ENCODE measurements around the gene ITGAX. TPM values are rescaled to one million over a fixed set of nuclear protein-coding genes. Genes with fewer than 3 reads are reported as not detected.

Gene ITGAX
- total RNA-seq, 1 donor, result 0.36 TPM

DNA sequence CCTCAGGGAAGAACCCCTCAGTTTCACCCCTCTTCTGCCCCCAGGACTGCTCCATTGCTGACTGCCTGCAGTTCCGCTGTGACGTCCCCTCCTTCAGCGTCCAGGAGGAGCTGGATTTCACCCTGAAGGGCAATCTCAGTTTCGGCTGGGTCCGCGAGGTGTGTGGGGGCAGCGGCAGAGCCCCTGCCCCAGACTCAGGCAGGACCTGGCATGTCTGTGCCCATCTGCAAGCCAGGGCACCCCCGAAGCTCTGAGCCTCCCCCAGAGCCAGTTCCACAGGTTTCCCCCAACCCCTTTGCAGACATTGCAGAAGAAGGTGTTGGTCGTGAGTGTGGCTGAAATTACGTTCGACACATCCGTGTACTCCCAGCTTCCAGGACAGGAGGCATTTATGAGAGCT, 68.8 kb downstream of the ITGAX start:
- no peak overlapping the region for H3K4me3 ChIP-seq (ENCODE audit: insufficient read depth, low read length)
- TF ChIP-seq, protein P1, sequence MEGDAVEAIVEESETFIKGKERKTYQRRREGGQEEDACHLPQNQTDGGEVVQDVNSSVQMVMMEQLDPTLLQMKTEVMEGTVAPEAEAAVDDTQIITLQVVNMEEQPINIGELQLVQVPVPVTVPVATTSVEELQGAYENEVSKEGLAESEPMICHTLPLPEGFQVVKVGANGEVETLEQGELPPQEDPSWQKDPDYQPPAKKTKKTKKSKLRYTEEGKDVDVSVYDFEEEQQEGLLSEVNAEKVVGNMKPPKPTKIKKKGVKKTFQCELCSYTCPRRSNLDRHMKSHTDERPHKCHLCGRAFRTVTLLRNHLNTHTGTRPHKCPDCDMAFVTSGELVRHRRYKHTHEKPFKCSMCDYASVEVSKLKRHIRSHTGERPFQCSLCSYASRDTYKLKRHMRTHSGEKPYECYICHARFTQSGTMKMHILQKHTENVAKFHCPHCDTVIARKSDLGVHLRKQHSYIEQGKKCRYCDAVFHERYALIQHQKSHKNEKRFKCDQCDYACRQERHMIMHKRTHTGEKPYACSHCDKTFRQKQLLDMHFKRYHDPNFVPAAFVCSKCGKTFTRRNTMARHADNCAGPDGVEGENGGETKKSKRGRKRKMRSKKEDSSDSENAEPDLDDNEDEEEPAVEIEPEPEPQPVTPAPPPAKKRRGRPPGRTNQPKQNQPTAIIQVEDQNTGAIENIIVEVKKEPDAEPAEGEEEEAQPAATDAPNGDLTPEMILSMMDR (IDR thresholded peaks at IDR 0.05; ENCODE audit: extremely low read depth, low read depth, low read length), result no peak
- H3K4me2 ChIP-seq (ENCODE audit: insufficient read depth, low read length), result no peak overlapping the region
- no peaks in the 10 kb centered on the region for H3K9me3 ChIP-seq (ENCODE audit: low read depth, low read length)
- no peak for DNase-seq (ENCODE audit: insufficient read length, low spot score, missing footprints)
- no peaks in the 10 kb centered on the region for H3K4me1 ChIP-seq (ENCODE audit: insufficient read depth, low read length)
- H3K36me3 ChIP-seq (ENCODE audit: insufficient read depth, low read length), result no peaks in the 10 kb centered on the region
- no peak overlapping the region for H3K27ac ChIP-seq (ENCODE audit: low read depth, low read length)
- no peaks in the 10 kb centered on the region for H4K20me1 ChIP-seq (ENCODE audit: insufficient read depth, low read length)
- no peak overlapping the region for H2AFZ ChIP-seq (ENCODE audit: low read length)
- no peaks in the 10 kb centered on the region for H3K79me2 ChIP-seq (ENCODE audit: insufficient read depth, low read length)
- H3K27me3 ChIP-seq (ENCODE audit: insufficient read depth, low read length), result peaks cover 13% of the 10 kb centered on the region

DNA sequence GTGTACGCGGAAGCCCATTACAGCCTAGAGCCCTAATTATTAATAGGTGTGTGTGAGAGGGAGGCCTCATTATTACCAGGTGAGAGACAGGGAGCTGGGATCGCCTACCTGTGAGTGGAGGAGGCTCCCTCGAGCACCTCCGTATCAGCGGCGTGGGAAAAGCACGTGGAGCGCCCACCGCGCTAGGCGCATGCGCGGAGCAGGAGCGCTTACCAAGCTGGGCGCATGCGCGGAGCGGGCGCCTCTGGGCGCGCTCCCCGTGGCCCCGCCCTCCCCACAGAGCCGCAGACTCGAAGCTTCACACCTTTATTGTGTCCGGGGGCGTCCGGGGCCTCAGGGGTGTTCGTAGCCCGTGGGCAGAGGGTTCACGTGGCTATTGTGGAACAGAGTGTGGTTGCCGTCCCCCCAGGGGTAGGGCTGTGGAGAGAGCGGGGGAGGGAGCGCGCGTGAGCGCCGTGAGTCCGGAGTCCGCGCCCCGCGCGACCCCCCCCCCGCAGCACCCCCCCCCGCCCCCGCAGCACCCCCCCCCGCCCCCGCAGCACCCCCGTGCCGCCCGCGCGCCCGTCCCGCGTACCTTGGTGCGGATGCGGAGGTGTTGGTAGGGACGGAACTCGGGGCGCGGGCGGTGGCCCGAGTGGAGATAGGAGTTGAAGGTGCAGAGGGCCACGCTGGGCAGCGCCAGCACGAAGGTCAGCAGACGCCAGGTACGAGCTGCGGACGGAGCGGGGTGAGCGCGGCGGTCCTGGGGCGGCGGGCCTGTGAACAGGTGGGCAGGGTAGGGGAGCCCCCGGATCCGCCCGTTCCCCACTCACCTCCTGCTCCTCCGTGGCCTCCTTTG, 72.7 kb downstream of the ITGAX start:
- no peak overlapping the region for H3K27ac ChIP-seq (ENCODE audit: low read depth, low read length)
- H3K4me2 ChIP-seq (ENCODE audit: insufficient read depth, low read length), result peak overlapping the region; percentile 57
- no peaks in the 10 kb centered on the region for H3K36me3 ChIP-seq (ENCODE audit: insufficient read depth, low read length)
- TF ChIP-seq, protein P1 (IDR thresholded peaks at IDR 0.05; ENCODE audit: extremely low read depth, low read depth, low read length), result no peak
- H3K4me3 ChIP-seq (ENCODE audit: insufficient read depth, low read length), result peak overlapping the region; percentile 51
- no peaks in the 10 kb centered on the region for H3K79me2 ChIP-seq (ENCODE audit: insufficient read depth, low read length)
- peak; percentile 94 for DNase-seq (ENCODE audit: insufficient read length, low spot score, missing footprints)
- no peaks in the 10 kb centered on the region for H3K9me3 ChIP-seq (ENCODE audit: low read depth, low read length)
- H3K4me1 ChIP-seq (ENCODE audit: insufficient read depth, low read length), result no peaks in the 10 kb centered on the region
- peak overlapping the region; percentile 74 for H2AFZ ChIP-seq (ENCODE audit: low read length)
- peaks cover 11% of the 10 kb centered on the region for H3K27me3 ChIP-seq (ENCODE audit: insufficient read depth, low read length)
- H4K20me1 ChIP-seq (ENCODE audit: insufficient read depth, low read length), result no peaks in the 10 kb centered on the region

DNA sequence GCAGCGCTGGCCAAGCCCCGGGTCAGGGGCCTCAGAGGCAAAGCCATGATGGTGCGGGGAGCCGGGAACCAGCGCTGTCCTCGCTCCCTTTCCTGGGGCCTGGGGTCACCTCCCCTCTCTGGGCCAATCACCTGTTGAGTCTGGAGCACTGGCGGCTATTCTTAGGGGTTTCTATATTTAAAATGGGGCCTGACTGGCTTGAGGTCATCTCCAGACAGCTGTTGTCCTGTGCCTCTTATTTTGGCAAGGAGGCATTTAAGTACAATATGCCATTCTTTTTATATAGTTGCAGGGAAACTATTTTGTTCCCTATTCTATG, 73.3 kb downstream of the ITGAX start, which contains the start of gene COX6A2:
Gene COX6A2, minus strand, starts transcription at position 82 of the 319 bp plus-strand sequence. Its CDS starts 35 bp downstream, at position 47.
- H3K27ac ChIP-seq (ENCODE audit: low read depth, low read length), result no peak within 1 kb of the TSS
- peak within 1 kb of the TSS; percentile 57 for H3K4me2 ChIP-seq (ENCODE audit: insufficient read depth, low read length)
- H4K20me1 ChIP-seq (ENCODE audit: insufficient read depth, low read length), result no peaks in the 10 kb centered on the region
- no peaks in the 10 kb centered on the region for H3K36me3 ChIP-seq (ENCODE audit: insufficient read depth, low read length)
- H3K27me3 ChIP-seq (ENCODE audit: insufficient read depth, low read length), result peaks cover 11% of the 10 kb centered on the region
- H3K4me1 ChIP-seq (ENCODE audit: insufficient read depth, low read length), result no peaks in the 10 kb centered on the region
- peak within 1 kb of the TSS; percentile 51 for H3K4me3 ChIP-seq (ENCODE audit: insufficient read depth, low read length)
- H2AFZ ChIP-seq (ENCODE audit: low read length), result peak within 1 kb of the TSS; percentile 74
- DNase-seq (ENCODE audit: insufficient read length, low spot score, missing footprints), result no peak
- TF ChIP-seq, protein P1 (IDR thresholded peaks at IDR 0.05; ENCODE audit: extremely low read depth, low read depth, low read length), result no peak
- no peaks in the 10 kb centered on the region for H3K9me3 ChIP-seq (ENCODE audit: low read depth, low read length)
- H3K79me2 ChIP-seq (ENCODE audit: insufficient read depth, low read length), result no peaks in the 10 kb centered on the region

DNA sequence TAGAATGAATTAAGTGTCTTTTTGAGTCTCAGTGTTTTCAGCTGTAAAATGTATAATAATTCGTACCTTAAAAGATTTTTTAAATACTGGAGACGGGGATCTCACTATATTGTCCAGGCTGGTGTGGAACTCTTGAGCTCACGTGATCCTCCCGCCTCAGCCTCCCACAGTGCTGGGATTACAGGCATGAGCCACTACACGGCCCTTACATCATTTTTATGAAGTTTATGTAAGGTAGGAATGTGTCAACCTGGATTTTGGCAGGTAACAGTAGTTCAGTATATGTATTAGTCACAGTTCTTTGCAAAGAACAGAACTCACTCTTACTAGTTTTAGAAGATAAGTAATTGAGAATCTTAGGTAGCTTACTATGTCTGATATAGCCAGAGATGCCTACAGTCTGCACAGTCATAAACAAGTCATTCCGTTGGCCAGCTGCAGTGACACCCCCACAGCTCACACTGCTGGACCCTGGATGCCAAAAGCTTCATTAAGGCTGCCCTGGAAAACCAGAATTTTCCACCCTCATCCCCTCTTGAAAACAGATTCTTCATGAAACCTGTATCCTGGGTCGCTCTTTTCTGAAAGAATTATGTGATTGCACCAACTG, 73.8 kb downstream of the ITGAX start:
- Histone ChIP-seq H4K20me1 (ENCODE audit: insufficient read depth, low read length) (no peaks in the 10 kb centered on the region), H3K79me2 (ENCODE audit: insufficient read depth, low read length) (no peaks in the 10 kb centered on the region), H3K4me2 (ENCODE audit: insufficient read depth, low read length) (no peak overlapping the region), H3K27ac (ENCODE audit: low read depth, low read length) (no peak overlapping the region), H3K9me3 (ENCODE audit: low read depth, low read length) (no peaks in the 10 kb centered on the region), H3K4me3 (ENCODE audit: insufficient read depth, low read length) (no peak overlapping the region), H3K36me3 (ENCODE audit: insufficient read depth, low read length) (no peaks in the 10 kb centered on the region), H3K4me1 (ENCODE audit: insufficient read depth, low read length) (no peaks in the 10 kb centered on the region), H2AFZ (ENCODE audit: low read length) (no peak overlapping the region), H3K27me3 (ENCODE audit: insufficient read depth, low read length) (peaks cover 11% of the 10 kb centered on the region)
- TF ChIP-seq, protein P1 (IDR thresholded peaks at IDR 0.05; ENCODE audit: extremely low read depth, low read depth, low read length), result no peak
- peak; percentile 86 for DNase-seq (ENCODE audit: insufficient read length, low spot score, missing footprints)

Measured in osteoblast (primary cell).